ENCODE measurements around the gene HCN3.

- TF ChIP-seq, protein P1, sequence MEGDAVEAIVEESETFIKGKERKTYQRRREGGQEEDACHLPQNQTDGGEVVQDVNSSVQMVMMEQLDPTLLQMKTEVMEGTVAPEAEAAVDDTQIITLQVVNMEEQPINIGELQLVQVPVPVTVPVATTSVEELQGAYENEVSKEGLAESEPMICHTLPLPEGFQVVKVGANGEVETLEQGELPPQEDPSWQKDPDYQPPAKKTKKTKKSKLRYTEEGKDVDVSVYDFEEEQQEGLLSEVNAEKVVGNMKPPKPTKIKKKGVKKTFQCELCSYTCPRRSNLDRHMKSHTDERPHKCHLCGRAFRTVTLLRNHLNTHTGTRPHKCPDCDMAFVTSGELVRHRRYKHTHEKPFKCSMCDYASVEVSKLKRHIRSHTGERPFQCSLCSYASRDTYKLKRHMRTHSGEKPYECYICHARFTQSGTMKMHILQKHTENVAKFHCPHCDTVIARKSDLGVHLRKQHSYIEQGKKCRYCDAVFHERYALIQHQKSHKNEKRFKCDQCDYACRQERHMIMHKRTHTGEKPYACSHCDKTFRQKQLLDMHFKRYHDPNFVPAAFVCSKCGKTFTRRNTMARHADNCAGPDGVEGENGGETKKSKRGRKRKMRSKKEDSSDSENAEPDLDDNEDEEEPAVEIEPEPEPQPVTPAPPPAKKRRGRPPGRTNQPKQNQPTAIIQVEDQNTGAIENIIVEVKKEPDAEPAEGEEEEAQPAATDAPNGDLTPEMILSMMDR (IDR thresholded peaks at IDR 0.05) = no peak
- TF ChIP-seq POLR2A (IDR thresholded peaks at IDR 0.05) = no peak
These were observed 18.6 kb downstream of the HCN3 start for GRCh38 chr1:155295942-155296267.

Measured in esophagus squamous epithelium (tissue), 4 donors.